ENCODE measurements around the gene ATP6V0B.

Gene ATP6V0B

DNA sequence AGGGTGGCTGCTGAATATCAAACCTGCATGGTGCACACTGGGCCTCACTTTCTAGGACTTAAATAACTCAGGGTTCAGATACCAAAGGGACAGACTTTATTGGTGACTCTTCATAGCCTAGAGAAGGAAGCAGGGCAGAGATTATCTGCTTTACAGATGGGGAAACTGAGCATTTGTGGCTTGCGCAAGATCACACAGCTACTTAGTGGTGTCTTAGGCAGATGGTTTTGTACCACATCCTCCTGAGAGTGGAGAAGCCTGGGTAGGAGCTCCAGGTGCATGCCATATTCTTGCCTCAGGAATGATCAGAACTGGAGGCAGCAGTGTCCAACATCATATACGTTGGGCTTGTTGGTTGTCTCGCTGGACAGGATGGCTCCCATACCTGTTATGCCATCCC, 11.8 kb upstream of the ATP6V0B start:
- H3K27ac ChIP-seq: no peak overlapping the region
- TF ChIP-seq, protein P1, sequence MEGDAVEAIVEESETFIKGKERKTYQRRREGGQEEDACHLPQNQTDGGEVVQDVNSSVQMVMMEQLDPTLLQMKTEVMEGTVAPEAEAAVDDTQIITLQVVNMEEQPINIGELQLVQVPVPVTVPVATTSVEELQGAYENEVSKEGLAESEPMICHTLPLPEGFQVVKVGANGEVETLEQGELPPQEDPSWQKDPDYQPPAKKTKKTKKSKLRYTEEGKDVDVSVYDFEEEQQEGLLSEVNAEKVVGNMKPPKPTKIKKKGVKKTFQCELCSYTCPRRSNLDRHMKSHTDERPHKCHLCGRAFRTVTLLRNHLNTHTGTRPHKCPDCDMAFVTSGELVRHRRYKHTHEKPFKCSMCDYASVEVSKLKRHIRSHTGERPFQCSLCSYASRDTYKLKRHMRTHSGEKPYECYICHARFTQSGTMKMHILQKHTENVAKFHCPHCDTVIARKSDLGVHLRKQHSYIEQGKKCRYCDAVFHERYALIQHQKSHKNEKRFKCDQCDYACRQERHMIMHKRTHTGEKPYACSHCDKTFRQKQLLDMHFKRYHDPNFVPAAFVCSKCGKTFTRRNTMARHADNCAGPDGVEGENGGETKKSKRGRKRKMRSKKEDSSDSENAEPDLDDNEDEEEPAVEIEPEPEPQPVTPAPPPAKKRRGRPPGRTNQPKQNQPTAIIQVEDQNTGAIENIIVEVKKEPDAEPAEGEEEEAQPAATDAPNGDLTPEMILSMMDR (conservative IDR thresholded peaks at IDR 0.05): no peak
- no peak for TF ChIP-seq ZFX (IDR thresholded peaks at IDR 0.05)

DNA sequence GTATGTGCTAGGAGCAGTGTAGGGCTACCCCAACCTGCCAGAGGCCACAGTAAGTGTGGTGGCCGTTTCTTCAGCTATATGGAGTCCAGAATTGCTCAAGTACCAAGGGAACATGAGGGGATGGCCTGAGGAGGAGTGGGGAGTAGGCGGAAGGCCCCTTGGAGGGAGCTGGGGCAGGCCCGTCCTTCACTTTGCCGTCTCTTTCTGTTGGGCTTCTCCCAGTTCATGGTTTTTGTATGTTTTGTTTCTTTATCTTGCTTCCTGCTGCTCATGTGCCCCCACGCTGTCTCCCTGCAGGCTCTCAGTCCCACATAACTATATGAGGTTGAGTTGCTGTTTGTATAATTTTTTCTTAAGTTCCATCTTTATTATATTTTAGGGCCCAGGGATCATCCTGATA, 10.9 kb upstream of the ATP6V0B start:
- TF ChIP-seq, protein P1 (conservative IDR thresholded peaks at IDR 0.05): no peak
- no peak for TF ChIP-seq ZFX (IDR thresholded peaks at IDR 0.05)
- no peak overlapping the region for H3K27ac ChIP-seq

DNA sequence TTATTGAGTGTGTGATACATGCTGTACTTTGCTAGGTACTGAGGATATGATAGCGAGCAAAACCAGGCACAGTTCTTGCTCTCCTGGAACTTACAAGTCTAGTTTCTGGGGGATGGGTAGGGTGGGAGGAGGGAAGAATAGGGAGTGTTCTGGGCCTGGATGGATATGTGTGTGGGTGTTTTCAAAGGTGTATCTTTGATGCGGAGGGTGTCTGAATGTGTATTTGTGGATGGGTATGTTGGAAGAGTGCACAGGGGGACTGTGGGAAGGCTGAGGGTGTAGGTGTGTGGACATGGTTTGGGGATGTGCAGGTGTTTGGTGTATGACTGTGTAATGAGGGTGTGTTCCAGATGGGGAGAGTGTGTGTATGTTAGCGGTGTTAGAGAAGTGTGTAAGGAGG, 9.4 kb upstream of the ATP6V0B start:
- TF ChIP-seq, protein P1 (conservative IDR thresholded peaks at IDR 0.05): no peak
- TF ChIP-seq ZFX (IDR thresholded peaks at IDR 0.05): no peak

DNA sequence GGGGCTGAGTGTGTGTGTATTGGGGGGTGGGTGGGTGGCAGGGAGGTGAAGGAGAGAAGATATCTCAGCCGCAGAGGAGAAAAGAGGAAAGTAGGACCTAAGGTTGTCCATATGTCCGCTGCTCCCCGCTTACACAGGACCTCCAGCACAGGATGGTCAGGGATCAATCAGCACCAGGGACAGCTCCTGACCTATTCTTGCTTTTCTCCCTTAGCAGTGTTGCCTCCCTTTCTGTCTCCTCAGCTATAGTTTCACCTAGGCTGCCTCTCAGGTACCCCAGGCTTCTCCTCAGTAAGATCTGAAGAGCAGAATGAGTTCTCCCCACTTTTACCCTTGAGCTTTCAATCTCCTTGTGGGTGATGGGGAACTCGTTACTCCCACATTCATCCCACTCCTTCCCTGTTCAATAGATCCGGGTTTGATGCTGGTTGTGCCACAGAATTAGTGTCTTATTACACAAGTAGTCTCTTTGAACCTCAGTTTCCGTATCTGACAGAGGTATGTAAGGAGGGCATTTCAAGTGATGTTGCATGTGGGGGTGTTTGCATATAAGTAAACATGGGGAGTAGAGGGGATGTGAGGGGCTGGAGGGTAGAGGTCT, 6.3 kb upstream of the ATP6V0B start:
- no peak overlapping the region for H3K27ac ChIP-seq

More for the DNA sequence above, 9.4 kb upstream of the ATP6V0B start:
- H3K27ac ChIP-seq: no peak overlapping the region

DNA sequence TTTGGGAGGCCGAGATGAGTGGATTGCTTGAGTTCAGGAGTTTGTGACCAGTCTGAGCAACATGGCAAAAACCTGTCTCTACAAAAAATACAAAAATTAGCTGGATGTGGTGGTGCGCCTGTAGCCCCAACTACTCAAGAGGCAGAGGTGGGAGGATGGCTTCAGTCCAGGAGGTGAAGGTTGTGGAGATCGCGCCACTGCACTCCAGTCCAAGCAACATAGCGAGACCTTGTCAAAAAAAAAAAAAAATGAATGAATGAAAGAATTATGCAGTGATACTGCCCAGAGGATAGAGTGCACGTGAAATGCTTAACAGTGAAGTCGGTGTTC, 5.4 kb upstream of the ATP6V0B start:
- no peak for TF ChIP-seq ZFX (IDR thresholded peaks at IDR 0.05)
- no peak overlapping the region for H3K27ac ChIP-seq

More for the DNA sequence above, 6.3 kb upstream of the ATP6V0B start:
- TF ChIP-seq ZFX (IDR thresholded peaks at IDR 0.05): no peak
- TF ChIP-seq, protein P1 (conservative IDR thresholded peaks at IDR 0.05): no peak

DNA sequence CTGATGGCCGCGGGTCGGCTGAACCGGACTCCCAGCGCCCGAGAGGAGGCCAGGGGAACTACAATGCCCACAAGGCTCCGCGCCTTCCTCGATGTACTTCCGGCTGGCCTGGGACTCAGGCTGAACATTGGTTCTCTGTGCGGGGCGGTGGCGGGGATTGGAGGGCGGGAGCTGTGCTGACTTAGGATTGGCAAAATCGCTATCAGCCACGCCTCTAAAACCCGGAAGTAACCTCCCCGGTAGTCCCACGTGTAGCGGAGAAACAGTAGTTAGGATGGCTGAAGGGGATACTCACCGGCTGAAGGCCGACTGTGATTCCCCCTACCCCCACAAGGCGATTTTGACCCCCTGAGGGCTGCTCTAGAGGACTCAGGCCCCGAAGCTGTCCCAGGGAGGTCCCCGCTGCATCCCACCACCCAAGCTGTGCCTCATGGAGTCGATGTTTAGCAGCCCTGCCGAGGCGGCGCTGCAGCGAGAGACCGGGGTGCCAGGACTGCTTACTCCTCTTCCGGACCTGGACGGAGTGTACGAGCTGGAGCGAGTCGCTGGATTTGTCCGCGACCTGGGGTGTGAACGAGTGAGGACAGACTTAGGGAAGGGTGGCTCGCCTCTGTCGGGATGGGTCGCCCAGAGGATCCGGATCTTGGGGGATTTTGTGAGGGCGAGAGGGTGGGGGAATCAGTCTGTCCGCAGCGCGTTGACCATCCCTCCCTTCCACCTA, 4.9 kb upstream of the ATP6V0B start, which contains the start of gene DPH2:
Gene DPH2, plus strand, starts transcription at position 265 of the 721 bp plus-strand sequence. Its CDS starts 166 bp downstream, at position 431.
- no peak for TF ChIP-seq ZFX (IDR thresholded peaks at IDR 0.05)
- TF ChIP-seq, protein P1 (conservative IDR thresholded peaks at IDR 0.05): no peak
- H3K27ac ChIP-seq: peak within 1 kb of the TSS; percentile 68

DNA sequence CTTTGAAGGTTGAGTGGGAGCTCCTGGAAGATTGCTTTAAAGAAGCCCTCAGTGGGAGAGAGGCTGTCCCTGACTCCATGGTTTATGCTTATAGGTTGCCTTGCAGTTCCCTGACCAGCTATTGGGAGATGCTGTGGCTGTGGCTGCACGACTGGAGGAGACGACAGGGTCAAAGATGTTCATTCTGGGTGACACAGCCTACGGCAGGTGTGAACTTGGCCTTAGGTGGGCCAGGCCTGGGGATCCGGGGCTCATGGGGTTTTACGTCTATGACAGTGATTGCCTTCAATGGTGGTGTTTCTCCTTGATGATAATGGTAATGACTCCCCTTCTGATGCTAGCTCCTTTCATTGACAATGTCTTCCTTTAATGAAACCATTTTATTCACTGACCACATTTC, 4.3 kb upstream of the ATP6V0B start:
- peak overlapping the region; percentile 68 for H3K27ac ChIP-seq
- TF ChIP-seq, protein P1 (conservative IDR thresholded peaks at IDR 0.05): no peak
- TF ChIP-seq ZFX (IDR thresholded peaks at IDR 0.05): no peak

Data from C4-2B (cell line).